SIG-M5 (cell line): ENCODE data around the gene RTKN.
"Not testable (repeated sequence)": the region's sequence is repeated elsewhere in the genome, so short reads cannot be mapped to it uniquely, and the experiment has no call there.

Source experiments
- DNase-seq: peaks from one replicate; lab custom pipeline; 2025; lab: John Stamatoyannopoulos, UW

The RTKN gene

DNA sequence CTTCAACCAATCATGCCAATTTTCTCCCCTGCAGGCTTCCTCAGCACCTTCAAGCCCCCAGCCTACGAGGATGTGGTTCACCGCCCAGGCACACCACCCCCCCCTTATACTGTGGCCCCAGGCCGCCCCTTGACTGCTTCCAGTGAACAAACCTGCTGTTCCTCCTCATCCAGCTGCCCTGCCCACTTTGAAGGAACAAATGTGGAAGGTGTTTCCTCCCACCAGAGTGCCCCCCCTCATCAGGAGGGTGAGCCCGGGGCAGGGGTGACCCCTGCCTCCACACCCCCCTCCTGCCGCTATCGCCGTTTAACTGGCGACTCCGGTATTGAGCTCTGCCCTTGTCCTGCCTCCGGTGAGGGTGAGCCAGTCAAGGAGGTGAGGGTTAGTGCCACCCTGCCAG, 18.4 kb upstream of the RTKN start:
- not testable (repeated sequence) for DNase-seq

DNA sequence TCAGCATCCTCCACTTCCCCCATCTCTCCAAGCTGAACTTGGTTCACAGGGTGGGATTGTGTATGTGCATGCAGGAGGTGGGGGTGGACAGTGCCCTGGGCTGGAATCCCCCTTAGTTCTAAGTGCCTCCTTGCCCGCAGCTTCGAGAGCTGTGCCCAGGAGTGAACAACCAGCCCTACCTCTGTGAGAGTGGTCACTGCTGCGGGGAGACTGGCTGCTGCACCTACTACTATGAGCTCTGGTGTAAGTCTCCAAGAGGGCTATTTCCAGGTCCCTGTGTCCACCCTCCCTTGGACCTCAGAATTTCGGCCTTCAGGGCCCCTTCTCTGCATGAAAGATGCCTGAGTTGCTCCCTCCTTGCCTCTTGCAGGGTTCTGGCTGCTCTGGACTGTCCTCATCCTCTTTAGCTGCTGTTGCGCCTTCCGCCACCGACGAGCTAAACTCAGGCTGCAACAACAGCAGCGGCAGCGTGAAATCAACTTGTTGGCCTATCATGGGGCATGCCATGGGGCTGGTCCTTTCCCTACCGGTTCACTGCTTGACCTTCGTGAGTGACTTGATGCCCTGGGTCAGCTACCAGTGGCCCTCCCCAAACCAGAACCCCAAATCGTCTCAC, 17.9 kb upstream of the RTKN start:
- not testable (repeated sequence) for DNase-seq

DNA sequence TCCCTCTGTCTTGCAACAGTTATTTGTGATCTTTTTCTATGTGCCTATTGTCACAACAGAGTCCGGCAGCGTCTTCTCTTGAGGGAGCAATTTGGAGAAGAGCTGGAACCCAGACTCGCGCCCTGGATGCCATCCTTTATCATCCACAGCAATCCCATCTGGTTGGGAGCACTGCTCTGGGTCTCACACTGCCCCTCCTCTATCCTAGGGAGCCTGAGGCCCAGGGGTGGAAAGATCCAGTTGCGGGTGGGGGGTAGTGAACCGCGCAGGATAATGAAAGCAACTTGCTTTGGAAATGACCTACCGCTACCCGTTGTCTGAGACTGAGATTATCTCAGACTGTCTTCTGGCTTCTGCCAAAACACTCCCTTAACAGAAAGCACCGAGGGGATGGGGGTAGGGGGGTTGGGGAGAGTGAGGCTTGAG, 17.2 kb upstream of the RTKN start:
- DNase-seq, result no peak

DNA sequence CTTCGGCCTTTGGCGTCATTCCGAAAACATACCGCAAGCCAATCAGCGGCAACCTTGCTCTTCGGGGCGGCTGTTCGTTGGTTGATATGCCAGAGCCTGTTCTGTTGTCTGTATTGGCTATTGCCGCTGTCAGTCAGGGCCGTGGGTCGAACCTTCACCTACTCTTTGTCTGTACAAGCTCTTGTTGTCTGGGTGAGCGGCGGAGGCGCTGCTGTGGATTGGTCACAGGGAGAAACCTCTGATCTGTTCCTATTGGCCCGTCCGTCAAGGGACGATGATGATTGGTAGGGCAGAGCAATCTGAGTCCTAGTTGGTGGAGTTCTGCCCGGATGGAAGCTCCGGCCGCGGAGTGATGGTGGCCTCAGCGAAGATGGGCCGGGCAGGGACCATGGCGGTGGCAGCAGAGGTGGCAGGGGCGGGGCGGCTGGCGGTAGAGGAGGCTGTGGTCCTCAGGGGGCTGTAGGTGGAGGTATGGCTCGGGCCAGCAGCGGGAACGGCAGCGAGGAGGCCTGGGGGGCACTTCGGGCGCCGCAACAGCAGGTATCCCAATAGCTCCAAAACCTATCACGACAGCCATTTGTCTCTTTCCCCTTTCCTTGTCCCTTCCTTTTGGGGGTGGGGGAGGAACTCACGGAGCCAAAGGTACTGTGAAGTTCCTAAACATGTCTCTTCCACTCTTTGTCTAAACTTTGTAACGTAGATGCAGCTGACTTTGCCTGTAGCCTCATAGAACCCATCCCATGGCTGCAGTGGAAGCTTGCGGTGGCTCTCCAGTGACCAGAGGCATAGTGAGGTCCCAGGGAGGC, 16.6 kb upstream of the RTKN start, which contains the start of gene WBP1:
Gene WBP1, plus strand, starts transcription at position 307 of the 806 bp plus-strand sequence. Its CDS starts 165 bp downstream, at position 472.
- DNase-seq, result peak; percentile 100

DNA sequence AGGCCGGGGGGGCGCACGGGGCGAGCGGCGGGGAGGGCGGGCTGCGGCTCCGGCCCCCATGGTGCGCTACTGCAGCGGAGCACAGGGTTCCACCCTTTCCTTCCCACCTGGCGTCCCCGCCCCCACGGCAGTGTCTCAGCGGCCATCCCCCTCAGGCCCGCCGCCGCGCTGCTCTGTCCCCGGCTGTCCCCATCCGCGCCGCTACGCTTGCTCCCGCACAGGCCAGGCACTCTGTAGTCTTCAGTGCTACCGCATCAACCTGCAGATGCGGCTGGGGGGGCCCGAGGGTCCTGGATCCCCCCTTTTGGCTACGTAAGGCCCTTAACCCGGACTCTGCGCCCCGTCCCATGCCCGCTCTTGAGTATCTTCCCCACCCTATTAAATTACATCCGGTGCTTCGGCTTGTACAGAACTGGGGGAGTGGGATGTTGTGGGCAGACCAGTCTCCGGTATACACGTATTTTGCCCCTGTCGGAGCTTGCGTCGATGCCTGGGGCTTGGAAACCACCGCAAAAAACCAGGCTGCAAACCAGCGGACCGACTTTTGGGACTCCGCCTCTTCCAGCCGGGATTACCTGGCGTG, 15.9 kb upstream of the RTKN start:
- DNase-seq, result no peak

DNA sequence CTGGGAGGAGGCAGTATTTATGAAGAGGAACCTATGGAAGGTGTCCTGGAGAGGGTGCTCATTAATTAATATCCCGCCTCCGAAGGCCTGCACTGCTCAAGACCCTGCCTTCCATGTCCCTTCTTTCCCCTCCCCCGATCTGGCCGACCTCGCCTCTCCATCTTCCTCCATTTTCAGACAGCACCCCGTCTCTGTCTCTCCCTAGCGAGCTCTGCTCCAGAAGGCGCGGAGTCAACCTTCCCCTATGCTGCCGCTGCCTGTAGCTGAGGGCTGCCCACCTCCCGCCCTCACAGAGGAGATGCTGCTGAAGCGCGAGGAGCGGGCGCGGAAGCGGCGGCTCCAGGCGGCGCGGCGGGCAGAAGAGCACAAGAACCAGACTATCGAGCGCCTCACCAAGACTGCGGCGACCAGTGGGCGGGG, 15.4 kb upstream of the RTKN start:
- DNase-seq, result no peak

DNA sequence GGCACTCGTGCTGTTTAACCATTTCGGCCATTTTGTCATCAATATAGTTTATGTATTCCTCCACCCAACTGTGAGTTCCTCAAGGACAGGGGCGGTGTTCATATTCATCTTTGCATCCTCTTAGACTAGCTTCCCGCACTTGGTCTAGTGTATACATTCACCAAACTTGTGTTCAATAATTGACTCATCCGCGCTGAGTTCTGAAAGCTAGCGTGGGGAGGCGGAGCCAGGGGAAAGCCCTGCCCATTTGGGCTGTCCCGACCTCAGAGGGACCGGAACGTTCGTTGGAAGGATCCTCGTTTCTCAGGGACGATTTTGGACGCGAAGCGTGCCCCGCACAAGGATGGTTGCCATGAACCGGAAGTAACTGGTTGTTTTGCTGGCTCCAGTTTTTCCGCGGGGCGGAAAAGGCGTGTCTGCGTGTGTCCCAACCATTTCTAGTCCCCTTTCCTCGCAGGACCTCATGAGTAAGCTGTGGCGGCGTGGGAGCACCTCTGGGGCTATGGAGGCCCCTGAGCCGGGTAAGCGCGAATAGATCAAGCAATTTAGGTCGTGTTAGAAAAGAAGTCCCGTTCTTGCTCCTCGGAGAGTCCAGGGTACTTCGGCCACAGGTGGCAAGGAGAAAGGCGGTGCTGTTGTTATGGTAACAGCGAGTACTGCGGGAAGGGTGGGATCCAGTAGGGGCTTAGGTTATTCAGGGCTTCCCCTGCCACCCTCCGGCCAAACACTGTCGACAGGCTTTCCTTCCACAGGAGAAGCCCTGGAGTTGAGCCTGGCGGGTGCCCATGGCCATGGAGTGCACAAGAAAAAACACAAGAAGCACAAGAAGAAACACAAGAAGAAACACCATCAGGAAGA, 13.1 kb upstream of the RTKN start, which contains the start of gene INO80B:
Gene INO80B, plus strand, starts transcription at position 434 of the 858 bp plus-strand sequence. Its CDS starts 30 bp downstream, at position 464.
- DNase-seq, result peak; percentile 94

DNA sequence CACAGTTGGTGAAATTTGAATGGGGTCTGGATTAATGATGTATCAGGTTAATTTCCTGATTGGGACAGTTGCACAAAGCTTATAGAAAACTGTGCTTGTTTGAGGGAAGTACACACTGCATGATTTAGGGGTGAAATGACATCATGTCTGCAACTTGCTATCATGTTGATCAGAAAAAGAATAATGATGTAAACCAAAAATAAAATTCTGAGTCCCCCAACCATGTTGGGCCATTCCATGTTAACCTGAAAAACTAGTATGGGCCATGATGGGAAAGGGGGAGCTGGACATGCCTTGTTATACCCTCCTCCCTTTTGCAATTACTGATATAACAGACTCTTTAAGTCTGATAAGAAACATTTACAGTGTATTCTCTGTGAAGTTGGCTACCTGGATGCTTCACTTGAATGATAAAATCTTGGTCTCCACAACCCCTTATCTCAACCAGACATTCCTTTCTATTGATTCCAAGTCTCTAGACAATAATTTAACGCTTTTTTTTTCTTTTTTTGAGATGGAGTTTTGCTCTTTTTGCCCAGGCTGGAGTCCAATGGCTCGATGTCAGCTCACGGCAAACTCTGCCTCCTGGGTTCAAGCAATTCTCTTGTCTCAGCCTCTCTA, 8.9 kb upstream of the RTKN start:
- no peak for DNase-seq

DNA sequence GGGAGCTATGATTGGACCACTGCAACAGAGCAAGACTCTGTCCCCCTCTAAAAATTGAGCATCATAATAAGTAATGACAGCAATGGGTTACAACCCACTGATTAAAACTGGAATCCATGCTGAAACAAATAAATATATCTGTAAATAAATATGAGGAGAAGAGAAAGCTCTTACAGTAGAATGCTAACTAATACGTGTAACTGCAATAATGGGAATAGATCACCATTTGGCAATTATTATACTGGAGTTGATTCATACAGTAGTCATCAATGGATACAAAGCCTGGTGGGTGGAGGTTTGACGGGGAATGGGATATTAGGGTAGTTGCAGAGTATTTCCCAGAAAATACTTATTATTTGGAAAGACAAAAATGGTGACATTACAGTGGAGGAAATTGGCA, 7.0 kb upstream of the RTKN start:
- no peak for DNase-seq

DNA sequence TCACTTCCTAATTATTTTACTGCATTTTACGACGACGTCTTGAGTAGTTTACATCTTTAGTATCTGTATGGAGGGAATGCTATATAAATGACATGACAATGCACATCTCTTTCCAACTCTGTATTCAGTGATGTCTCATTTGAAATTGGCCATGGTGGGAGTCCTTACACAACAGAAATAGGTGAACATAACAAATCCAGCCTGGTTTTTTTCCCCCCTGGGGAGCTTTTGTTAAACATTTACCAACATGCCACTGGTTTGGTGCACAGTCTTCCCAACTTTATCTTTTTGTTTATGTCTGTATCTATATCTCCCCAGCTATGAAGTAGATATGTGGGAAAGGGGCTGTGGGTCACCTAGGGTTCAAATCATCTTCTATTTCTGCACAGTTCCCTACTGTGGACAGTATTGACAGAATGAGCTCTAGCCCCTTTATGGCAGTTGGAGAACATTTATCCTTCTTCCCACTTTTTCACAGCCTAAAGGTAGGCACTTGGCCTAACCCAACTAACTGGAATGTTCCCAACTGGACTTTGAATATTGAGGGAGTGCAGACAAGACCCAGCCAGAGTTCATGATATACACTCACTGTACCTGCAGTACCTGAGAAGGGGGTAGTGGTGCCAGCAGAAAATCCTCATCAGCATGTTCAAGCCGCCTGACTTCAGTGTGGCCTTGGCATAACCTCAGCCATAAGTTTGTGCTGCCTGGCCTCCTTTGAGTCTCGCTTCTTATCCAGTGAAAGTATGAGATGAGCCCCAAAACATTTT, 5.7 kb upstream of the RTKN start:
- DNase-seq, result no peak

DNA sequence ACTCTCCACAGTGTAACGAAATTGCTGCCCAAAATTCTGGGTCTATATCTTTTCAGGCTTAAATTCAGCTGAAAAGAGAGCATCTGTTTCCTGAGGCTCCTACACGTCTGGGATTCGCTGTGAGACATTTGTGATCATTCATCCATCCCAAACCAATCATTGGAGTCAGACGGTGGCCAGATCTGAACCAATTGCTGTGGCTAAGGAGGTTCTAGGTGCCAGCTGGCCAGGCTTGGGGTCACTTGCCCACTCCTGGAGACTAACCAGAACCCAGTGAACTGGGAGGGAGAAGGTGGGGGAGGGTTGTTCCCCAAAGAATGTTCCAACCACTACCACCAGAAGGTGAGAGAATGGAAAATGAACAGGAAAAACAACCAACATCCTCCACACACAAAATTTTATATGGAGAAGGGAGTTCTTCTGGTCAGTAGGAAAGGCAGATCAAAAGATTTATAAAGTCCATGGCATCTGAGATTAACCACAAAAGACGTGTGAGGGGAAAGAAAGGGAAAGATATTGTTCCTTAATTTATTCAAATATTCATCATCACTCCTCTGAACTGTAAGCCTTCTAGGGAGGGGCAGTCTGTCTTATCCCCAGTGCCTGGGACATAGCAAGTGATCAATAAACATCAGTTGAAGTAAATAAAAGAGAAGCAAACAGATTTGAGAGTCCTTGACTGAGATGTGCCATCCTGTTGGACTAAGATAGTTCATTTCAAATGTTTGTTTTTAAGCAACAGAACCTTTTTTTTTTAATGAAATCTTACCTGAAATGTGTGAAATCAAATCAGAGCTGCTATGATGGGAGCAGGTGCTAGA, 3.0 kb upstream of the RTKN start:
- no peak for DNase-seq

DNA sequence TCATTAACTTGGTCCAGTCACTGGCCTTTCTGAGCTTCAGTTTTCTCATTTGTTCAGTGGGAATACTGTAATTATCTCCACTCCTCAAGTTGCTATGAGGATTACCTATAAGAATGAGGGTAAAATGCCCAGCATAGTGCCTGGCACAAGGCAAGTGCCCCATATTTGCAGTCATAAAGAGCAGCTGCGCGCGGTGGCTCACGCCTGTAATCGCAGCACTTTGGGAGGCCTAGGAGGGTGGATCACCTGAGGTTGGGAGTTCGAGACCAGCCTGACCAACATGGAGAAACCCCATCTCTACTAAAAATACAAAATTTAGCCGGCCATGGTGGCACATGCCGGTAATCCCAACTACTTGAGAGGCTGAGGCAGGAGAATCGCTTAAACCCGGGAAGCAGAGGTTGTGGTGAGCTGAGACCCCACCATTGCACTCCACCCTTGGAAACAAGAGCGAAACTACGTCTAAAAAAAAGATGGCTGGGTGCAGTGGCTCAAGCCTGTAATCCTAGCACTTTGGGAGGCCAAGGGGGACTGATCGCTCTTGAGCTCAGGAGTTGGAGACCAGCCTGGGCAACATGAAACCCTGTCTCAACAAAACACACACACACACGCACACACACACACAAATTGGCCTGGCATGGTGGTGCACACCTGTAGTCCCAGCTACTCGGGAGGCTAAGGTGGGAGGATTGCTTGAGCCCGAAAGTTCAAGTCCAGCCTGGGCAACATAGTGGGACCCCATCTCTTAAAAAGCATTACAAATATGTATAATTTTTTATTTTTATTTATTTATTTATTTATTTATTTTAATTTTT, 953 bp upstream of the RTKN start:
- not testable (repeated sequence) for DNase-seq

DNA sequence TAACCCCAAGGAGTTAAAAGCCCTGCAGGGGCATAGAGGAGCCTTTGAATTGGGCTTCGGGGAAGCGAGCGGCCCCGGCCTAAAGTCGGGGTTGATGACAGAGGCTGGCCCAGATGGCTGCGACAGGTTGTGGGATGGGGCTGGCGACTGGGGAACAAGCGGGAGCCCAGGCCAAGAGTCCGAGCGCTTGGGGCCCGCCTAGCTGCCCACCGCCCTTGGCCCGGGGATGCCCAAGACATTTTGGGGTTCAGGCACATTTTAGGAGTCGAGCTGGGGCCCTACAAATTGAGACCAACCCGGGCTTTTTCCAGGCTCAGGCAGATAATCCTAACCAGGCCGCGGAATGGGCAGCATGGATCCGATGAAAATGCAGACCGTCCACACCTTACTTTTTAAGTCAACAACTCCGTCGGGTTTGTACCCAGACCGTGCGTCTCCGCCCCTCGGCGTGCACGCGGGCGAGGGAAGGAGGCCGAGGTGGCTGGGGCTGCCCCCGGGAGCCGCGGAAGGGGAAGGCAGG, 507 bp downstream of the RTKN start:
- DNase-seq, result no peak

DNA sequence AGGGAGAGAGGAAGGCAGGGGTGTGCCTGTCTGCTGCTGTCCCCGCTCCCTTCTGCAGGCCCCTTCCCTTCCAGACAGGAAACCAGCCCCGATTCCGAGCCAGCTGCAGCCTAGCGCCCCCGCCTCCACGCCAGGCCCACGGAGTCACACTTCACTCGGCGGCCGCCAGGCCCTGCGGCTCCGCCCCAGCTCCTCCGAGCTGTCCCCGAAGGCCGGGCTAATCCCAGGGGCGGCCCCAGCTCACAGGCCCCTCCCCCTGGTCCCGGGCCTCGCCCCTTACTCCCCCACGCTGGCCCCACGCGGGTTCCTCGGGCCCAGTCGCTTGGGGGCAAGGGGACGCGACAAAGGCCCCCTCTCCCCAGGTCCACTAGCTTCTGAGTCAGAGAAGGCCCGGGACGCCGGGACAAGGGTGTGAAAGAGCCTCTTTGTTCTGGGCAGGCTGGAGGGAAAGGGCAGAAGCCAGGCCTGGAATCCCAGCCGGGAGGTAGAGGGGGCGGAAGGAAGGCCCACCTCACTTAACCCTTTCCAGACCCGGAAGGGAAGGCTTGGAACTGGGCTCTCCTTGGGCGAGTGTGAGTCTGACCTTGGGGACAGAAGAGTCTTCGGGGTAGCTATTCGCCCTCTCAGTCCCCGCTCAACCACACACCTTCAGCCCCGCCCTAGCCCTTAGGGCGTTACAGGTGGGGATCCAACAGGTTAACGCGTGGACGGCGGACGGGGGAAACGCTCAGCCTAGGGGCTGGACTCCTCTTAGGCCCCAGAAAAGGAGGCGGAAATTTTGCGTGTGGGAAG, 1.2 kb downstream of the RTKN start:
- DNase-seq, result no peak

DNA sequence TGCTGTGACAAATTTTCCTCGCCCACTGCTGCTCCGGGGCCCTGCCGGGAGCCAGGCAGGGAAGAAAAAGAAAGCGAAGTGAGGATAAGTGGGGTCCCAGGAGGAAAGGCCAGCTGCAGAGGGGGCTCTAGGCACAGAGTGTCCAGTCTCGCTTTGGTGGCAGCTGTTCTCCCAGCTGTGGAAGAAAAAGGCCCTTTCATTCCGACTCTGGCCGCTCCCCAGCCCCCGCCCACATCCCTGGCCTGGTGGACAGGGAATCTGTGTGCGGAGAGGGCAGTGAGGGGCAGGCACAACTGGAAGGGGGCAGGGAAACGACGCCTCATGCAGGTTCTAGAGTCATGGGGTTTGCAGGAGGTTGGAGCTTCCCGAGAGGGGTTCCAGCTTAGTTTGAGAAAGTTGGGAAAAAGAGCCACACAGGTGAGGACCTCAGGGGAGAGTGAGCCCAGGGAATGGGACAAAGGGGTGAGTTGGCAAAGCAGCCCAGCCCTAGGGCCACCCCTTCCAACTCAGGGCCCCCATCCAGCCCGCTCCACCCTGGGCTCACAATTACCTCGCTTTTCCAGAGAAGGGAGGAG, 1.8 kb downstream of the RTKN start:
- DNase-seq, result no peak

DNA sequence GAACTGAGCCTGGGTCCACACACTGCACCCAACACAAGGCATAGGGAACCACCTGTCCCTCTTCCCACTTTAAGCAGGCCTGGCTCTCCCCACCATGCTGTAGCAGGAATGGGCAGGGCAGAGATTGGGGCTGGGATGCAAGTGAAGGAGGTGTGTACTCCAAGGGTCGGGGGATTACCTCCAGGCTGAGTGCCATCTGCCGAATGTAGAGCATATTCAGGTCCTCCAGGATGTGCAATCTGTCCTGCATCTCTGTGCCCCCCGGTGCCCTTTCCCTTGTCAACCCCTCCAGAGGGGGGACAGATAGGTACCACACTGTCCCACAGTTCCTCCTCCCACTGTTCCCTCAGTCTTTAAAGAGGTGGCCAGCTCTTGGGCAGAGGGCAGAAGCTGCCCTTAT, 2.4 kb downstream of the RTKN start:
- no peak for DNase-seq

DNA sequence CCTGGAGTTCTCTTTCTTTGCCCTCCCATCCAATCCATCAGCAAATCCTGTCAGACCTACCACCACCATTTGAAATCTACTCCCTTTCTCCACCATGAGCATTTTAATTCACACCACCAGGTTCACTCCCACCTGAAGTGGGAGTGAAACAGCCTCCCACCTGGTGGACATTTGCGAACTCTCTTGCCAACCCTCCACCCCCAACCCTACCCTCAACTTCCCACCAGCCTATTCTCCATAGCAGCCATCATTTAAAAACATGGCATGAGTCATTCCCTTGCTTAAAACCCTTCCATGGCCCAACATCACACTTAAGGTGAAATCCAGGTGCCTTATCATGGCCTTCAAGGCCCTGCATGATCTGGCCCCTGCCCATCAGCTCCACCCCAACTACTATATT, 3.5 kb downstream of the RTKN start:
- DNase-seq, result no peak
